ENCODE measurements around the gene MTARC1.

MTARC1 gene
- 0 to 0.54 (median 0) reads per million in 9 experiments for total RNA-seq

- H3K27ac Mint-ChIP-seq, result no peak within 1 kb of the TSS
- H3K36me3 Mint-ChIP-seq (ENCODE audit: insufficient read depth), result no peaks in the 10 kb centered on the region
- peaks cover 0 to 2% of the 10 kb centered on the region in 2 donors for H3K4me1 Mint-ChIP-seq (ENCODE audit: low read depth in 2 of 2)
- DNase-seq (no peak), ATAC-seq (replicated peaks) (no peak)
- H3K27me3 Mint-ChIP-seq, result peaks cover 50 to 59% of the 10 kb centered on the region in 2 donors
- H3K4me3 Mint-ChIP-seq, result peak within 1 kb of the TSS in 1 of 2 donors; percentile 5
- H3K9me3 Mint-ChIP-seq, result no peaks in the 10 kb centered on the region
These were observed at the start of gene MTARC1 for GRCh38 chr1:220786337-220787068. Gene MTARC1 (plus strand): TSS chr1:220786913. CDS start chr1:220786945, 32 bp downstream.

- H3K27me3 Mint-ChIP-seq, result peaks cover 40 to 41% of the 10 kb centered on the region in 2 donors
- ATAC-seq (replicated peaks), result no peak
- H3K4me1 Mint-ChIP-seq (ENCODE audit: low read depth in 2 of 2), result no peaks in the 10 kb centered on the region
- no peaks in the 10 kb centered on the region for H3K36me3 Mint-ChIP-seq (ENCODE audit: insufficient read depth)
- no peak overlapping the region for H3K27ac Mint-ChIP-seq
- no peak for DNase-seq
- H3K9me3 Mint-ChIP-seq, result no peaks in the 10 kb centered on the region
- H3K4me3 Mint-ChIP-seq, result no peak overlapping the region
These were observed 45.4 kb upstream of the MTARC1 start for GRCh38 chr1:220741349-220741748.

- Mint-ChIP-seq H3K4me1 (ENCODE audit: low read depth in 2 of 2) (no peaks in the 10 kb centered on the region), H3K9me3 (no peaks in the 10 kb centered on the region), H3K4me3 (no peak overlapping the region), H3K27me3 (peaks cover 44 to 46% of the 10 kb centered on the region in 2 donors), H3K27ac (no peak overlapping the region), H3K36me3 (ENCODE audit: insufficient read depth) (no peaks in the 10 kb centered on the region)
- DNase-seq (no peak), ATAC-seq (replicated peaks) (no peak)
These were observed 44.9 kb upstream of the MTARC1 start for GRCh38 chr1:220741825-220742224.

GRCh38 chr1:220742520-220742919 is 44.2 kb upstream of the MTARC1 start:
- no peak for DNase-seq
- Mint-ChIP-seq H3K4me1 (ENCODE audit: low read depth in 2 of 2) (no peaks in the 10 kb centered on the region), H3K27me3 (peaks cover 51 to 53% of the 10 kb centered on the region in 2 donors), H3K4me3 (no peak overlapping the region), H3K36me3 (ENCODE audit: insufficient read depth) (no peaks in the 10 kb centered on the region), H3K27ac (no peak overlapping the region), H3K9me3 (no peaks in the 10 kb centered on the region)
- no peak for ATAC-seq (replicated peaks)

- DNase-seq, result no peak
- peaks cover 0 to 2% of the 10 kb centered on the region in 2 donors for H3K4me1 Mint-ChIP-seq (ENCODE audit: low read depth in 2 of 2)
- H3K27me3 Mint-ChIP-seq, result peaks cover 75 to 81% of the 10 kb centered on the region in 2 donors
- H3K27ac Mint-ChIP-seq, result no peak overlapping the region
- H3K9me3 Mint-ChIP-seq, result no peaks in the 10 kb centered on the region
- no peak overlapping the region for H3K4me3 Mint-ChIP-seq
- no peaks in the 10 kb centered on the region for H3K36me3 Mint-ChIP-seq (ENCODE audit: insufficient read depth)
- ATAC-seq (replicated peaks), result no peak
These were observed 39.9 kb upstream of the MTARC1 start for GRCh38 chr1:220746851-220747250.

GRCh38 chr1:220747437-220748088 is 39.1 kb upstream of the MTARC1 start:
- DNase-seq (no peak), ATAC-seq (replicated peaks) (no peak)
- Mint-ChIP-seq H3K4me3 (peak overlapping the region in 1 of 2 donors; percentile 20), H3K36me3 (ENCODE audit: insufficient read depth) (no peaks in the 10 kb centered on the region), H3K27me3 (peaks cover 75 to 81% of the 10 kb centered on the region in 2 donors), H3K9me3 (no peaks in the 10 kb centered on the region), H3K27ac (no peak overlapping the region), H3K4me1 (ENCODE audit: low read depth in 2 of 2) (peaks cover 0 to 2% of the 10 kb centered on the region in 2 donors)

GRCh38 chr1:220748089-220748934 is 38.4 kb upstream of the MTARC1 start, which contains the start of gene MTARC2:
Gene MTARC2 (plus strand): TSS chr1:220748322. CDS start chr1:220748532, 210 bp downstream.
- Mint-ChIP-seq H3K9me3 (no peaks in the 10 kb centered on the region), H3K4me3 (peak within 1 kb of the TSS in 1 of 2 donors; percentile 21), H3K36me3 (ENCODE audit: insufficient read depth) (no peaks in the 10 kb centered on the region), H3K27ac (no peak within 1 kb of the TSS), H3K27me3 (peaks cover 73 to 82% of the 10 kb centered on the region in 2 donors), H3K4me1 (ENCODE audit: low read depth in 2 of 2) (peaks cover 0 to 2% of the 10 kb centered on the region in 2 donors)
- ATAC-seq (replicated peaks), result no peak
- no peak for DNase-seq

GRCh38 chr1:220748936-220749335 is 37.8 kb upstream of the MTARC1 start:
- H3K36me3 Mint-ChIP-seq (ENCODE audit: insufficient read depth), result no peaks in the 10 kb centered on the region
- H3K4me1 Mint-ChIP-seq (ENCODE audit: low read depth in 2 of 2), result peaks cover 0 to 3% of the 10 kb centered on the region in 2 donors
- ATAC-seq (replicated peaks) (no peak), DNase-seq (no peak)
- H3K9me3 Mint-ChIP-seq, result no peaks in the 10 kb centered on the region
- H3K4me3 Mint-ChIP-seq, result peak overlapping the region in 1 of 2 donors; percentile 21
- H3K27ac Mint-ChIP-seq, result no peak overlapping the region
- H3K27me3 Mint-ChIP-seq, result peaks cover 72 to 88% of the 10 kb centered on the region in 2 donors

- DNase-seq (no peak), ATAC-seq (replicated peaks) (no peak)
- H3K9me3 Mint-ChIP-seq, result no peaks in the 10 kb centered on the region
- H3K4me1 Mint-ChIP-seq (ENCODE audit: low read depth in 2 of 2), result peaks cover 0 to 3% of the 10 kb centered on the region in 2 donors
- no peak overlapping the region for H3K4me3 Mint-ChIP-seq
- H3K36me3 Mint-ChIP-seq (ENCODE audit: insufficient read depth), result no peaks in the 10 kb centered on the region
- H3K27ac Mint-ChIP-seq, result no peak overlapping the region
- peaks cover 76 to 97% of the 10 kb centered on the region in 2 donors for H3K27me3 Mint-ChIP-seq
These were observed 36.6 kb upstream of the MTARC1 start for GRCh38 chr1:220750131-220750515.

- DNase-seq (no peak), ATAC-seq (replicated peaks) (no peak)
- H3K4me3 Mint-ChIP-seq, result no peak overlapping the region
- H3K36me3 Mint-ChIP-seq (ENCODE audit: insufficient read depth), result no peaks in the 10 kb centered on the region
- H3K27ac Mint-ChIP-seq, result no peak overlapping the region
- H3K27me3 Mint-ChIP-seq, result peaks cover 80 to 97% of the 10 kb centered on the region in 2 donors
- H3K9me3 Mint-ChIP-seq, result no peaks in the 10 kb centered on the region
- peaks cover 0 to 3% of the 10 kb centered on the region in 2 donors for H3K4me1 Mint-ChIP-seq (ENCODE audit: low read depth in 2 of 2)
These were observed 35.6 kb upstream of the MTARC1 start for GRCh38 chr1:220751111-220751510.

- Mint-ChIP-seq H3K9me3 (no peaks in the 10 kb centered on the region), H3K27ac (no peak overlapping the region), H3K4me3 (no peak overlapping the region), H3K27me3 (peaks cover 63 to 86% of the 10 kb centered on the region in 2 donors), H3K36me3 (ENCODE audit: insufficient read depth) (no peaks in the 10 kb centered on the region), H3K4me1 (ENCODE audit: low read depth in 2 of 2) (peaks cover 0 to 1% of the 10 kb centered on the region in 2 donors)
- no peak for ATAC-seq (replicated peaks)
- DNase-seq, result no peak
These were observed 32.3 kb upstream of the MTARC1 start for GRCh38 chr1:220754212-220754917.

- Mint-ChIP-seq H3K4me1 (ENCODE audit: low read depth in 2 of 2) (peaks cover 0 to 1% of the 10 kb centered on the region in 2 donors), H3K36me3 (ENCODE audit: insufficient read depth) (no peaks in the 10 kb centered on the region), H3K27me3 (peaks cover 63 to 86% of the 10 kb centered on the region in 2 donors)
These were observed 31.8 kb upstream of the MTARC1 start for GRCh38 chr1:220754918-220755295.

GRCh38 chr1:220755309-220755708 is 31.4 kb upstream of the MTARC1 start:
- no peak overlapping the region for H3K27ac Mint-ChIP-seq
- ATAC-seq (replicated peaks) (no peak), DNase-seq (no peak)
- H3K27me3 Mint-ChIP-seq, result peaks cover 62 to 83% of the 10 kb centered on the region in 2 donors
- H3K36me3 Mint-ChIP-seq (ENCODE audit: insufficient read depth), result no peaks in the 10 kb centered on the region
- no peak overlapping the region for H3K4me3 Mint-ChIP-seq
- H3K9me3 Mint-ChIP-seq, result no peaks in the 10 kb centered on the region
- peaks cover 0 to 1% of the 10 kb centered on the region in 2 donors for H3K4me1 Mint-ChIP-seq (ENCODE audit: low read depth in 2 of 2)

More at GRCh38 chr1:220754918-220755295, 31.8 kb upstream of the MTARC1 start:
- Mint-ChIP-seq H3K4me3 (no peak overlapping the region), H3K27ac (no peak overlapping the region), H3K9me3 (no peaks in the 10 kb centered on the region)
- ATAC-seq (replicated peaks), result no peak
- DNase-seq, result no peak
